Measurements from ENCODE around the gene LSMEM2.

The LSMEM2 gene

DNA sequence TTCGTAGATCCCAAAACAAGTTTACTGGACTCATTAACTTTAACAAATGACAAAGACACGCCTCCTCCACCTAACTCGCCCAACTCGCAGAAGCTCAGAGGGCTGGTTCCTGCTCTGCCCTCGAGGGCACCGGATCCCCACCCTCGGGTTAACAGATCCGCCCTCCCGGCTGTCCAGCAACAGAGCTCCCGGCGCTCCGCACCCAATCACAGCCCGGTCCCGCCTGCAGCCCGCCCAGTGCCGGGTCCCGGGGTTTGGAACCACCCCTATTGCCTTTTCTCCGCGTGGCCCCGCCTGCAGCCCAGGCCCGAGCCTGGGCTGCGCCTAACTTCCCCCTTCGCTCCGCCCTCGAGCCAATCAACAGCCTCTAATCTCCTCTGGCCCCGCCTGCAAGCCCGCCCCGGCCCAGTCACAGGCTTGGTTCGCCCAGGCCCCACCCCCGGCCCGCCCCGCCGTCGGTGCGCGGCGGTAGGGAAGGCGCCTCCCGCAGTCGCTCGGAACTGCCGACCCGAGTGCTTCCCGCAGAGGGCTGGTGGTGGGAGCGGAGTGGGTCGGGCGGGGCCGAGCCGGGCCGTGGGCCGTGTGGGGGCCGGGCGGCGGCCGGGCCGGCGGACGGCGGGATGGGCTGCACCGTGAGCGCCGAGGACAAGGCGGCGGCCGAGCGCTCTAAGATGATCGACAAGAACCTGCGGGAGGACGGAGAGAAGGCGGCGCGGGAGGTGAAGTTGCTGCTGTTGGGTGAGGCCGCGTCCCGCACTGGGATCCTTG is 43.0 kb upstream of the LSMEM2 start, which contains the start of gene GNAI2:
TSS of gene GNAI2 (plus strand) at position 489 of the 768 bp plus-strand sequence. CDS start at position 621, 132 bp downstream.
- H3K4me2 ChIP-seq (ENCODE audit: low read depth, low read length, poor library complexity, severe bottlenecking), result peak within 1 kb of the TSS; percentile 84
- no peaks in the 10 kb centered on the region for H4K20me1 ChIP-seq (ENCODE audit: low read depth, low read length)
- peaks cover 45% of the 10 kb centered on the region for H3K79me2 ChIP-seq (ENCODE audit: insufficient read depth, low read length)
- no peaks in the 10 kb centered on the region for H3F3A ChIP-seq (ENCODE audit: insufficient read depth)
- peak within 1 kb of the TSS; percentile 76 for H3K27ac ChIP-seq (ENCODE audit: low read depth, low read length)
- H3K9ac ChIP-seq (ENCODE audit: low read length), result peak within 1 kb of the TSS; percentile 72
- H2AFZ ChIP-seq (ENCODE audit: low read depth, low read length, severe bottlenecking), result peak within 1 kb of the TSS; percentile 50
- peak within 1 kb of the TSS; percentile 96 for H3K4me3 ChIP-seq (ENCODE audit: insufficient read depth, low read length, poor library complexity, severe bottlenecking)
- no peaks in the 10 kb centered on the region for H3K36me3 ChIP-seq (ENCODE audit: low read length)
- no peaks in the 10 kb centered on the region for H3K27me3 ChIP-seq (ENCODE audit: low read length)
- no peaks in the 10 kb centered on the region for H3K9me2 ChIP-seq (replicated peaks; ENCODE audit: insufficient read depth, low read length)
- no peak for TF ChIP-seq EZH2phosphoT487 (conservative IDR thresholded peaks at IDR 0.05; ENCODE audit: low read length)
- TF ChIP-seq, protein P1, sequence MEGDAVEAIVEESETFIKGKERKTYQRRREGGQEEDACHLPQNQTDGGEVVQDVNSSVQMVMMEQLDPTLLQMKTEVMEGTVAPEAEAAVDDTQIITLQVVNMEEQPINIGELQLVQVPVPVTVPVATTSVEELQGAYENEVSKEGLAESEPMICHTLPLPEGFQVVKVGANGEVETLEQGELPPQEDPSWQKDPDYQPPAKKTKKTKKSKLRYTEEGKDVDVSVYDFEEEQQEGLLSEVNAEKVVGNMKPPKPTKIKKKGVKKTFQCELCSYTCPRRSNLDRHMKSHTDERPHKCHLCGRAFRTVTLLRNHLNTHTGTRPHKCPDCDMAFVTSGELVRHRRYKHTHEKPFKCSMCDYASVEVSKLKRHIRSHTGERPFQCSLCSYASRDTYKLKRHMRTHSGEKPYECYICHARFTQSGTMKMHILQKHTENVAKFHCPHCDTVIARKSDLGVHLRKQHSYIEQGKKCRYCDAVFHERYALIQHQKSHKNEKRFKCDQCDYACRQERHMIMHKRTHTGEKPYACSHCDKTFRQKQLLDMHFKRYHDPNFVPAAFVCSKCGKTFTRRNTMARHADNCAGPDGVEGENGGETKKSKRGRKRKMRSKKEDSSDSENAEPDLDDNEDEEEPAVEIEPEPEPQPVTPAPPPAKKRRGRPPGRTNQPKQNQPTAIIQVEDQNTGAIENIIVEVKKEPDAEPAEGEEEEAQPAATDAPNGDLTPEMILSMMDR (IDR thresholded peaks at IDR 0.05; ENCODE audit: insufficient read depth, low read length, poor library complexity, severe bottlenecking), result no peak
- no peaks in the 10 kb centered on the region for H3K9me3 ChIP-seq (ENCODE audit: insufficient read depth, low read length)

DNA sequence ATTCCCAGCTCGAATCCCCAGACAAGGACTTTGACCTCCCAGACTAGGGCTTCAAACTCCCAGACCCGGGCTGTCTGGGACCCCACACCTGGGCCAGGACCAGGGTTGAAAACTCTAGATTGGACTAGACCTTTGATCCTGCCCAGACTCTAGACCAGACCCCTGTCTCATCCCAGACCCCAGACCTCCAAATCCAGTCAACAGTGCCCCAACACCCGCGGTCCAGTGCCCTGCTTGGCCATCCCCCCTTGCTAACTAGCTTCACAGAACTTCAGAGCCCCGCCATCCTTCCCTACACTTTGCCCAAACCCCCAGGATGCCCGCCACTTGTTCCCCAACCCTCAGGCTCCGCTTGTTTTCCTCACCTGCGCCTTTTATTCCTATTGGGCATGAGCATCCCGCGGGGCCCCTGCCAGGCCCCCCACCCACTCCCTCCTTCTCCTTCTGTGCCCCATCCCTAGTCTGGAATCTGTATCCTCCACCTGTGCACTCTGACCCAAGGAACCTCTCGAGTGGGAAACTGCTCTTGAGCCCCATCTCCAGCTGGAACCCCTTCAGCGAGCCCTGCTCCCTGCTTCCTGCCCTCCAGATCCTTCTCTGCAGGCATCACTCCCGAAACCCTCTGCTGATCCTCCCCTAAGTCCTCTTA is 42.3 kb upstream of the LSMEM2 start:
- Histone ChIP-seq H3K4me3 (ENCODE audit: insufficient read depth, low read length, poor library complexity, severe bottlenecking) (peak overlapping the region; percentile 96), H3K9me3 (ENCODE audit: insufficient read depth, low read length) (no peaks in the 10 kb centered on the region), H3K27ac (ENCODE audit: low read depth, low read length) (peak overlapping the region; percentile 76), H3K36me3 (ENCODE audit: low read length) (no peaks in the 10 kb centered on the region), H3K9me2 (replicated peaks; ENCODE audit: insufficient read depth, low read length) (no peaks in the 10 kb centered on the region), H3F3A (ENCODE audit: insufficient read depth) (no peaks in the 10 kb centered on the region), H3K79me2 (ENCODE audit: insufficient read depth, low read length) (peaks cover 52% of the 10 kb centered on the region), H3K27me3 (ENCODE audit: low read length) (no peaks in the 10 kb centered on the region), H3K4me2 (ENCODE audit: low read depth, low read length, poor library complexity, severe bottlenecking) (peak overlapping the region; percentile 84), H2AFZ (ENCODE audit: low read depth, low read length, severe bottlenecking) (no peak overlapping the region), H3K9ac (ENCODE audit: low read length) (peak overlapping the region; percentile 72), H4K20me1 (ENCODE audit: low read depth, low read length) (no peaks in the 10 kb centered on the region)
- TF ChIP-seq, protein P1 (IDR thresholded peaks at IDR 0.05; ENCODE audit: insufficient read depth, low read length, poor library complexity, severe bottlenecking), result no peak
- no peak for TF ChIP-seq EZH2phosphoT487 (conservative IDR thresholded peaks at IDR 0.05; ENCODE audit: low read length)

DNA sequence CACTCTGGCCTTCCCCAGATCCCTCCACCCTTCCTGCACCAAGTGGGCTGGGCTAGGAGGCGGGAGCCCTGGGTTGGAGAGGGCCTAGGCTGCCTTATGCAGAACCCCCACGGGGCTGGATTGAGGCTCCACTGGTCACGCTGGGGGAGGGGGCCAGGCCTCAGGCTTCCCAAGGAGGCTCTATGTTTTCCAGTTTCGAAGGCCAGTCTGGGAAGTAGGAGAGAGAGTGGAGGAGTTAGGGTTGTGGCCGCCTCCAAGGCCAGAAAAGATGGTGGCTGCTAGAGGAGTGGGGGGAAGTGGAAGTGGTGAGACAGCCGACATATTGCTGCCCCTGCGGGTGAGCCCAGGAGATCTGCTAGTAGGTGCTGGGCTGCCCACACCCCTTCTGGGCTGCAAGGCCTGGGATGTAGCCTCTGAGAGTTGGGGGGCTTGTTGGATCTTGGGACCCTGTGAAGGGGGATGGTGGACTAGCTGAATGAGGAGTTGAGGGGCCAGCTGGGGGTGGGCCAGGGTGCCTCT is 41.7 kb upstream of the LSMEM2 start:
- Histone ChIP-seq H3F3A (ENCODE audit: insufficient read depth) (no peaks in the 10 kb centered on the region), H4K20me1 (ENCODE audit: low read depth, low read length) (no peaks in the 10 kb centered on the region), H2AFZ (ENCODE audit: low read depth, low read length, severe bottlenecking) (no peak overlapping the region), H3K4me2 (ENCODE audit: low read depth, low read length, poor library complexity, severe bottlenecking) (peak overlapping the region; percentile 84), H3K9ac (ENCODE audit: low read length) (peak overlapping the region; percentile 72), H3K36me3 (ENCODE audit: low read length) (no peaks in the 10 kb centered on the region), H3K4me3 (ENCODE audit: insufficient read depth, low read length, poor library complexity, severe bottlenecking) (peak overlapping the region; percentile 96), H3K27ac (ENCODE audit: low read depth, low read length) (peak overlapping the region; percentile 76), H3K9me3 (ENCODE audit: insufficient read depth, low read length) (no peaks in the 10 kb centered on the region), H3K9me2 (replicated peaks; ENCODE audit: insufficient read depth, low read length) (no peaks in the 10 kb centered on the region), H3K79me2 (ENCODE audit: insufficient read depth, low read length) (peaks cover 58% of the 10 kb centered on the region), H3K27me3 (ENCODE audit: low read length) (no peaks in the 10 kb centered on the region)
- TF ChIP-seq, protein P1 (IDR thresholded peaks at IDR 0.05; ENCODE audit: insufficient read depth, low read length, poor library complexity, severe bottlenecking), result no peak
- no peak for TF ChIP-seq EZH2phosphoT487 (conservative IDR thresholded peaks at IDR 0.05; ENCODE audit: low read length)
